Ovary (tissue), 3 donors: Measurements from ENCODE around the gene ADCK1.

ENCODE experiments used
- EP300 ChIP-seq: sonication (generic); formaldehyde crosslinking; IDR thresholded peaks from one replicate; pipeline ENCODE4 v1.6.1; 2017; ENCODE audit warnings: antibody characterized with exemption
- TF ChIP-seq, protein P1 (sequence below), 3 donors: fragments of 450-650 bp in 2 of 3; fragments of 200-600 bp in 1 of 3; IDR thresholded peaks; one replicate each; pipeline versions ENCODE4 v1.5.1 to v1.8.0; 2016 to 2022; ENCODE audit warnings: antibody characterized with exemption in 3 of 3, mild to moderate bottlenecking in 1 of 3
- donor health status: DM: no; HTN: no; CAD: no.

DNA sequence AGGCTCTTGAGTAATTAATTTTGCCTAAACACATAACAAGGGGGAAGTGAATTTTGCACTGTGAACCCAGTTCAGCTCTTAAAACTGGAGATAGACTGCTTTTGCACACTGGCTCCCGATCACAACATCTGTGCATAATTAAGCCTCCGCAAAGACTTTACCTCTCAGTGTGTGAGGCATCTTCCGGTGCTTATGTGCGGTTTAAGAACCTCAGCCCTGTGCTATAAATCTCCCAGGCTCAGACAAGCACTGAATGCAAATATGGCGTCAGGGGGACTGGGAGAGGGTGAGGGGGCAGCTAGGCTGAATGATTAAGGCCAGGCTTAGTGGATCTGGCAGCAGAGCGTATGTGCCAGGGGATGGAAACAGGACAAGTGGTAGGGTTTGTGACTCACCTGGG lies 103.3 kb downstream of the ADCK1 start:
- TF ChIP-seq, protein P1, sequence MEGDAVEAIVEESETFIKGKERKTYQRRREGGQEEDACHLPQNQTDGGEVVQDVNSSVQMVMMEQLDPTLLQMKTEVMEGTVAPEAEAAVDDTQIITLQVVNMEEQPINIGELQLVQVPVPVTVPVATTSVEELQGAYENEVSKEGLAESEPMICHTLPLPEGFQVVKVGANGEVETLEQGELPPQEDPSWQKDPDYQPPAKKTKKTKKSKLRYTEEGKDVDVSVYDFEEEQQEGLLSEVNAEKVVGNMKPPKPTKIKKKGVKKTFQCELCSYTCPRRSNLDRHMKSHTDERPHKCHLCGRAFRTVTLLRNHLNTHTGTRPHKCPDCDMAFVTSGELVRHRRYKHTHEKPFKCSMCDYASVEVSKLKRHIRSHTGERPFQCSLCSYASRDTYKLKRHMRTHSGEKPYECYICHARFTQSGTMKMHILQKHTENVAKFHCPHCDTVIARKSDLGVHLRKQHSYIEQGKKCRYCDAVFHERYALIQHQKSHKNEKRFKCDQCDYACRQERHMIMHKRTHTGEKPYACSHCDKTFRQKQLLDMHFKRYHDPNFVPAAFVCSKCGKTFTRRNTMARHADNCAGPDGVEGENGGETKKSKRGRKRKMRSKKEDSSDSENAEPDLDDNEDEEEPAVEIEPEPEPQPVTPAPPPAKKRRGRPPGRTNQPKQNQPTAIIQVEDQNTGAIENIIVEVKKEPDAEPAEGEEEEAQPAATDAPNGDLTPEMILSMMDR (IDR thresholded peaks at IDR 0.05) = no peak
- no peak for TF ChIP-seq EP300
